Pancreas (tissue), 10 donors: ENCODE measurements around the gene ACOX3. TPM values are rescaled to one million over a fixed set of nuclear protein-coding genes. Genes with fewer than 3 reads are reported as not detected.
A peak's percentile ranks its signal among the peaks of the same experiment; 100 is the strongest.

Experiments used
- ATAC-seq, 4 donors: fragments of 200-7000 bp; cut with Tn5 transposase; one replicate each; pipeline versions ENCODE4 v1.8.0 to v1.9.1; 2020; ENCODE audit warnings: mild to moderate bottlenecking in 4 of 4, moderate library complexity in 4 of 4
- DNase-seq, 6 donors: peaks; one replicate each; pipeline ENCODE4 v3.0.0-alpha.2; 2020
- FAIRE-seq: peaks from 2 replicates; lab custom pipeline; 2012; peaks lifted over from hg19 to GRCh38; lab: Jason Lieb, UNC
- H3K27ac ChIP-seq, 4 donors: fragments of 200-600 bp; sonication (generic); 1 replicate in 3 of 4; 2 replicates in 1 of 4; pipeline versions ENCODE4 v1.5.0 to v1.8.0; 2020
- H3K27me3 ChIP-seq, 4 donors: fragments of 200-600 bp; one replicate each; pipeline ENCODE4 v1.8.0; 2021
- H3K36me3 ChIP-seq, 3 donors: fragments of 200-600 bp; sonication (generic) in 1 of 3; one replicate each; pipeline versions ENCODE4 v1.5.0 to v1.8.0; 2020 to 2021
- H3K4me1 ChIP-seq, 3 donors: fragments of 200-600 bp; one replicate each; pipeline ENCODE4 v1.8.0; 2021
- H3K4me3 ChIP-seq, 4 donors: fragments of 200-600 bp; sonication (generic) in 2 of 4; one replicate each; pipeline versions ENCODE4 v1.5.0 to v1.8.0; 2020 to 2021
- H3K9me3 ChIP-seq, 4 donors: fragments of 200-600 bp; one replicate each; pipeline ENCODE4 v1.8.0; 2021
- WGBS, 2 donors: extraction: QIAGEN DNeasy Blood & Tissue Kit; methylation state at CpG; one replicate each; pipeline ENCODE4 v1.1.7; 2013; 5-methylcytosine and 5-hydroxymethylcytosine counted together
- intact Hi-C, 3 donors: fragments of 100-400 bp; cut with DNase I; formaldehyde crosslinking; loops; one replicate each; pipeline versions ENCODE4 v1.11.1 to v1.14.2; 2022
- polyA plus RNA-seq, 2 donors: library from polyadenylated mRNA; stranded (reverse); fragments of 200-250 nt; gene quantifications; one replicate each; pipeline ENCODE4 v1.2.3, GENCODE V29; 2013
- total RNA-seq, 6 donors: library from RNA; stranded (reverse); fragmentation: NEBNext Ultra II Directional in 4 of 6; extraction: Animal tissue kit (Norgen Biotek cat#: 25700) in 4 of 6; gene quantifications; one replicate each; pipeline versions ENCODE4 v1.2.1 to v1.2.4, GENCODE V29; 2021 to 2023
- TF ChIP-seq, protein P1 (sequence below), 4 donors: fragments of 200-600 bp; sonication (generic) in 3 of 4; IDR thresholded peaks; one replicate each; pipeline versions ENCODE4 v1.5.0 to v1.8.0; 2021; ENCODE audit warnings: antibody characterized with exemption in 4 of 4
- donor health status: healthy with polysubstance abuse.
- donor health status: DM: no; HTN: no; CAD: no; lungs with moderate emphysema.
- donor health status: DM: no; HTN: no; CAD: no.
- donor health status: control.
- donor health status: control.
- donor health status: Bipolar disorder and iron deficiency.
- donor health status: DM: yes; HTN: yes; CAD: no.
- donor health status: DM: no; HTN: no; CAD: no.
- donor health status: DM: no; HTN: no; CAD: no.
- donor health status: DM: yes; HTN: yes; CAD: no.

ACOX3 gene
- total and polyA plus RNA-seq, 8 donors: 16.1 to 24.8 (median 18.6) TPM

GRCh38 chr4:8355864-8356565 lies 84.5 kb downstream of the ACOX3 start:
- intact Hi-C loops: no loop called here
- Histone ChIP-seq H3K9me3 (no peaks in the 10 kb centered on the region), H3K4me3 (no peak overlapping the region), H3K27ac (no peak overlapping the region), H3K4me1 (no peaks in the 10 kb centered on the region), H3K36me3 (no peaks in the 10 kb centered on the region), H3K27me3 (no peaks in the 10 kb centered on the region)
- no peak for FAIRE-seq
- TF ChIP-seq, protein P1, sequence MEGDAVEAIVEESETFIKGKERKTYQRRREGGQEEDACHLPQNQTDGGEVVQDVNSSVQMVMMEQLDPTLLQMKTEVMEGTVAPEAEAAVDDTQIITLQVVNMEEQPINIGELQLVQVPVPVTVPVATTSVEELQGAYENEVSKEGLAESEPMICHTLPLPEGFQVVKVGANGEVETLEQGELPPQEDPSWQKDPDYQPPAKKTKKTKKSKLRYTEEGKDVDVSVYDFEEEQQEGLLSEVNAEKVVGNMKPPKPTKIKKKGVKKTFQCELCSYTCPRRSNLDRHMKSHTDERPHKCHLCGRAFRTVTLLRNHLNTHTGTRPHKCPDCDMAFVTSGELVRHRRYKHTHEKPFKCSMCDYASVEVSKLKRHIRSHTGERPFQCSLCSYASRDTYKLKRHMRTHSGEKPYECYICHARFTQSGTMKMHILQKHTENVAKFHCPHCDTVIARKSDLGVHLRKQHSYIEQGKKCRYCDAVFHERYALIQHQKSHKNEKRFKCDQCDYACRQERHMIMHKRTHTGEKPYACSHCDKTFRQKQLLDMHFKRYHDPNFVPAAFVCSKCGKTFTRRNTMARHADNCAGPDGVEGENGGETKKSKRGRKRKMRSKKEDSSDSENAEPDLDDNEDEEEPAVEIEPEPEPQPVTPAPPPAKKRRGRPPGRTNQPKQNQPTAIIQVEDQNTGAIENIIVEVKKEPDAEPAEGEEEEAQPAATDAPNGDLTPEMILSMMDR (IDR thresholded peaks at IDR 0.05): no peak
- peak in 1 of 6 donors; percentile 6 for DNase-seq
- WGBS, 2 donors: 62 to 71% methylated on average over 8 of the region's 8 CpGs
- no peak for ATAC-seq

DNA sequence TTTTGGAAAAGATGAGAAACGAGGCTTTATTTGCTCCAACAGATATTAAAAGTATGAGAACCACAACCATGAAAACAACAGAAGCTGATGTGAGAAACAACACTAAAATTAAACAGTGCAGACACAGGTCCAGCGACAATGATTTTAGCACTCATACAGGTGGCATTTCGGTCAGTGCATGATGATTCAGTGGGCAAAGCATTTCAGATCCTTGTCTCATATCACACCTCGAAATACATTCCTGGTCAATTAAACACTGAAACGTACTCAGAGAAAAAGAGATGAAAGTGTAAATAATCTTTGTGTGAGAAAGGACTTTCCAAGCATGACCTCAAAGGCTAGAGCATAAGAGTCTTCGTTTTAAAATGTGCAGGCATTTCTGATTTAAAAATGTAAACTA lies 85.2 kb downstream of the ACOX3 start:
- WGBS, 2 donors: 56 to 69% methylated on average over 6 of the region's 6 CpGs
- Histone ChIP-seq H3K9me3 (no peaks in the 10 kb centered on the region), H3K4me3 (no peak overlapping the region), H3K36me3 (no peaks in the 10 kb centered on the region), H3K4me1 (no peaks in the 10 kb centered on the region), H3K27ac (no peak overlapping the region), H3K27me3 (no peaks in the 10 kb centered on the region)
- FAIRE-seq (no peak), ATAC-seq (no peak), DNase-seq (no peak)
- TF ChIP-seq, protein P1 (IDR thresholded peaks at IDR 0.05): no peak
- intact Hi-C loops: no loop called here

DNA sequence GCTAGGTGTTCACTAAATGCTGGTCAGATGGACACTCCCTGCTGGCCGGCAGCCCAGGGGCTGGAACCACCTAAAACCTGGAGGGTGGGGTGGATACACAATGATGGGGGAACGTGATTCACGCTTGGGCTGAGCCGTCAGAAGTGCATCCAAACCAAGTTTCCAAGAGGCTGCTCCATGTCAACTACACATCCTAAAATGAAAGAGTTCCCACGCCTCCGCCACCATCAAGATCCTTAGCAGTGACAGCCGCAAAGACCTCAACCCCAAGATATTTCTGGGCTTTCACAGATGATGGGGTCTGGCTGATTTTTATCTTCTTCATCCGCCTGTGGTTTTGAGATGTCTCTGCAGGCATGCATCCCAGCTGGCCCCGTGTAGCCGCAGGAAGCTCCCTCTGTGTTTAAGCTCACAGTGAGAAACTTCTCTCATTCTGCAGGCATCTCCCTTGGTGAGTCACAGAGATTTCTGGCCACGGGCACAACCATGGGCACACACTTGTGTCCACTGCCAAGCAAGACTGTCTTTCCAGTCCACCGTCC lies 86.5 kb downstream of the ACOX3 start:
- TF ChIP-seq, protein P1 (IDR thresholded peaks at IDR 0.05): no peak
- H3K27me3 ChIP-seq: no peaks in the 10 kb centered on the region
- intact Hi-C loops: no loop called here
- no peaks in the 10 kb centered on the region for H3K4me1 ChIP-seq
- 63 to 78% methylated on average over 12 of the region's 12 CpGs for WGBS, 2 donors
- H3K9me3 ChIP-seq: no peaks in the 10 kb centered on the region
- DNase-seq (no peak), FAIRE-seq (no peak), ATAC-seq (peak in 1 of 4 donors; percentile 57)
- no peaks in the 10 kb centered on the region for H3K36me3 ChIP-seq
- no peak overlapping the region for H3K4me3 ChIP-seq
- no peak overlapping the region for H3K27ac ChIP-seq

DNA sequence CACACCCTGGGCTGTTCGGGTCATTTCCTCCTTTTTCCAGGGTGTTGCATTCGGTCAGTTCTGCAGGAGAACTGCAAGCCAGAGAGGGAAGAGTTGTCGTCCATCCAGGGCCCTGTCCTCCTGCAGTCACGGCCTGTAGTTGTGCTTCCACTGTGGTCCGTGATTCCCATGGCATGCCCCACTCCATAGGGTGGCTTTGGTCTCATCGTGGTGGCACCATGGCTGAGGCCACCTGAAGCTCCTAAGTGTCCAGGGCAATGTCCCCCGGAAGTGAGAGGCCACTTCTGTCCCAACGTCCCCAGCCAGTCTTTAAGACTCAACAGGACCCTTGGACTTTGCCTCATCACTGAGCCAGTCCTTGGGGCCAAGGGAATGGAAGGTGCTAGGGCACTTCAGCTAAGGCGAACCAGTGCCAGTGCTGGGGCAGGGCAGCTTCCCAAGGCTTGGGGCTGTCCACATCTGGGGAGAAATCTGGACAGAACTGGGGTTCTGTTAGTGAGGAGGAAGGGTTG lies 87.3 kb downstream of the ACOX3 start:
- H3K27ac ChIP-seq: no peak overlapping the region
- WGBS, 2 donors: 70 to 78% methylated on average over 9 of the region's 9 CpGs
- H3K9me3 ChIP-seq: no peaks in the 10 kb centered on the region
- no peaks in the 10 kb centered on the region for H3K36me3 ChIP-seq
- TF ChIP-seq, protein P1 (IDR thresholded peaks at IDR 0.05): no peak
- H3K4me3 ChIP-seq: no peak overlapping the region
- no peak for FAIRE-seq
- no peak for DNase-seq
- ATAC-seq: no peak
- H3K4me1 ChIP-seq: no peaks in the 10 kb centered on the region
- intact Hi-C loops: no loop called here
- H3K27me3 ChIP-seq: no peaks in the 10 kb centered on the region
